ENCODE measurements around the gene GJC1.

Gene GJC1

DNA sequence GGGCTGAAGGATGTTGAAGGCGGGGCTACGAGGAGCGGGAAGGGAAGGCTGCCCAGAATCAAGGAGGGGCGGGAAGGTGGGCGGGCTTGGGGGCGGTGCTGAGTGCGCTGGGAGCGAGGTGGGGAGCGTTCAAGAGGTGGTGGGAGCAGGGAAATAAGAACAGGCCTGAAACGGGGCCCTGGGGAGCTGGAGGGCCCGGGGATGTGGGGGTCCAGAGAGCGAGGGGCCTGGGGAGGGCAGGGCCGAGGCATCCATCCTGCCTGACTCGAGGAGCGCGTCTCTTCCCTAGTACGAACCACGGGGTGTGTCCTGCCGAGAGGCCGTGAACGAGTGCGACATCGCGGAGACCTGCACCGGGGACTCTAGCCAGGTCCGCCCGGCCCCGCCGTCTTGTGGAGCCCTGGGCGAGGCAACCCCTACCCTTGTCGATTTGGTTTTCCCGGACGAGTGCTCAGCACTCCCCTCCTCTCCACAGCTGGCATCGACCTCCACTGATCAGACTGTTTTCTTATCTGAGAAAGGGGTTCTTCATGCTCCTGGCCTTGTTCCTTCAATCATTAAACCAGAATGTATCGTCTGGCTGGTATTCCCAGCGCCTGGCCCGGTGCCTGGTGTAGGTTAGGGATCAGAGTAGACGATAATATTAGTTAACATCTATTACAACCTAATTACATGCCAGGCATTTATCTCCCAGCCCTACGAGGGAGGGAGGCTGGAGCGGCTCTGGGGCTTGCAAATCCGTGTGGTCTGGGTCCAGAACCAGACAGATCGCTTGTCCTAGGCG is 54.1 kb downstream of the GJC1 start:
- no peak for DNase-seq

DNA sequence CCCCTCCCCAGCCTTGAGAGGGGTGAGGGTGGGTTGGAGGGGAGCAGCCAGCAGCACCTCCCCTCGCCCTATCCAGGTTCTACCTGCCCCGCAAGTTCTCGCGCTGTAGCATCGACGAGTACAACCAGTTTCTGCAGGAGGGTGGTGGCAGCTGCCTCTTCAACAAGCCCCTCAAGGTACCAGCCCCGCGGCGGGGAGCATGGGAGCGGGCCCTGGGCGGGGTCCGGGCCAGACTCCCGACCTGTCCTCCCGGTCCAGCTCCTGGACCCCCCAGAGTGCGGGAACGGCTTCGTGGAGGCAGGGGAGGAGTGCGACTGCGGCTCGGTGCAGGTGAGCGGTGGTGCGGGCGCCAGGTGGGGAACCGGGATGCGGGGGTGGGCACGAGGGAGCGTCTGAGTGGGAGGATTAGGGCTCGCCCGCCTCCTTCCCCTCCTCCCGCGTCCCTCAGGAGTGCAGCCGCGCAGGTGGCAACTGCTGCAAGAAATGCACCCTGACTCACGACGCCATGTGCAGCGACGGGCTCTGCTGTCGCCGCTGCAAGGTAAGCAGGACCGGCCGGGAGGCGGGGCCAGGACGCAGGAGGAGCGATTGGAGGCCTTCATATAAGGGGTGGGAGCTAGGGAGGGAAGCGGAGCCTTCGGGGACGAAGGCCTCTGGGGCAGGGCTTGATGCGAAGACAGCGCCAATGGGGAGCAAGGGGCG is 54.8 kb downstream of the GJC1 start:
- peak; percentile 99 for DNase-seq

DNA sequence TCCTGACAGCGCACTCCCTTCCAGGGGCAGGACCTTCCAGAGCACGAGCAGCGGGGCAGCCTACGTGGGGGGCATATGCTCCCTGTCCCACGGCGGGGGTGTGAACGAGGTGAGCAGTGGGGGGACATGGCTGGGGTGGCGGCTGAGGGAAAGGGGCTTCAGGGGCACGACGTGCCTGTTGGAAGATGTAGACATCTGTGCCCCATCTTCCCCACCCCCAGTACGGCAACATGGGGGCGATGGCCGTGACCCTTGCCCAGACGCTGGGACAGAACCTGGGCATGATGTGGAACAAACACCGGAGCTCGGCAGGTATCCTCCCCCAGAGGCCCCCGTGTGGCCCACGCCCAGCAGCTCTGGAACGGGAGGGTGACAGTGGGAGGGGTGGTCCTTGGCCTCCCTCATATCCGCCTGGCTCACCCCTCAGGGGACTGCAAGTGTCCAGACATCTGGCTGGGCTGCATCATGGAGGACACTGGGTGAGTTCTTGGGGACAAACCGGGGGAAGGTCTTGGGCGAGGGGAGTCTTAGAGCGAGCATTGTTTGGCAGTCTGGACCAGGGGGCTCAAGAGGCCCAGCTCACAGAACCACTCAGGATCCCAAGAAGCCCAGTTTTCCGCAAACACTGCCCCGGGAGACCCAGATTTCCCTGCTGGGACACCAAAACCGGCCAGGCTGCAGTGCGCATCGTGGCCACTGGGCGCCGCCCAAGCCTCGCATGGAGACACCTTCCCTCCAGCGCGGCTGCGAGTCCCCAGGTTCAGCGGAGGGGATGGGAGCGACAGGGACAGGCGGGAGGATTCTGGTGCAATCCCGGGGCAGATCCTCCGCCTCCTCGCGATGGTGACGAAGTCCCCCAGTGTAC is 55.6 kb downstream of the GJC1 start:
- peak; percentile 82 for DNase-seq

GRCh38 chr17:44773140-44773539 is 56.9 kb downstream of the GJC1 start:
- DNase-seq: no peak

DNA sequence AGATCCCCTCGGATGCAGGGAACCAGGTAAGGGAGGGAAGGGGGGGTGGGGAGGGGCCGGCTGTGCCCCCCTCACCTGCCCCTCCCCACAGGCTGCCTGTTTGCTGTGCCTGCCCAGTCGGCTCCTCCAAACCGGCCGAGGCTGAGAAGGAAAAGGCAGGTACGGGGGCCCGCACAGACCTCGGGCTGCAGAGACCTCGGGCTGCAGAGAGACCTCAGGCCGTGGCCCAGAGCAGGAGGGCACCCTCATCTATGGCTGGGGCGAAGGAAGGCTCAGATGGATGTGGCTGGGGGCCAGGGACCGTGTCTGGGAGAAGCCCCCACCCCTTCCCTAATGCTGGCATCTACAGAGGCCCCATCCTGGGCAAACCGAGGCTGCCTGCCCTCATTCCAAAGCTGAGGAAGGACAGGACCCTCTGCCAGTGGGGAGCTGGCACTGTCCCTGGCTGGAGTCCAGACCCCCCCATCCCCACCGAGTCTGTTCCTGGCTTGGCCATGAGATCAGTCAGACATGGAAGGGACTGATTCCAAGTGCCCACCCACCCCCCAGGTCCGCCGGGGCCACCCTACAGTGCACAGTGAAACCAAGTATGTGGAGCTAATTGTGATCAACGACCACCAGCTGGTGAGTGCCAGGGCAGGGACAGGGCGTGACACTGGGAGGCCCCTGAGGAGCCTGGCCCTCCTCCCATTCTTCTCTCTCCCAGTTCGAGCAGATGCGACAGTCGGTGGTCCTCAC is 57.6 kb downstream of the GJC1 start:
- DNase-seq: no peak

GRCh38 chr17:44770166-44770925 is 59.7 kb downstream of the GJC1 start:
- DNase-seq: no peak

GRCh38 chr17:44769647-44770084 is 60.4 kb downstream of the GJC1 start:
- no peak for DNase-seq

DNA sequence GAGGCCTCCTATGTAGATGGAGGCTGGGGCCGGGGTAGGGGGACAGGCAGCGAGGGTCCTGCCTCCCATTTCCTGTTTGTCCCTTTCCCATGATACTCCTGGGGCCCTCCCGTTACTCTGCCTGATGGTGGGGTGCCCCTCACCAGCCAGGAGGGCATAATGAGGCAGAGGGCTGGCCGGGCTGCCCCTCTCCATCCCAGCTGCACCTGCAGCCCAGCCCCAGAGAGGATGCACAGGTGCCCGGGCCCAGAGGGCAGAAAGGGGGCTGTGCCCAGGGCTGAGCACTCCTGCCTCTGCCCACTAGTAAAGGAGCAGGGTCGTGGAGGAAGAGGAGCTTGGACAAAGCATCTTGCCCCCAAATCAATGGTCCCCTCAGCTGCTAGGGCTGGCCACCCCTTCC is 60.9 kb downstream of the GJC1 start:
- no peak for DNase-seq

DNA sequence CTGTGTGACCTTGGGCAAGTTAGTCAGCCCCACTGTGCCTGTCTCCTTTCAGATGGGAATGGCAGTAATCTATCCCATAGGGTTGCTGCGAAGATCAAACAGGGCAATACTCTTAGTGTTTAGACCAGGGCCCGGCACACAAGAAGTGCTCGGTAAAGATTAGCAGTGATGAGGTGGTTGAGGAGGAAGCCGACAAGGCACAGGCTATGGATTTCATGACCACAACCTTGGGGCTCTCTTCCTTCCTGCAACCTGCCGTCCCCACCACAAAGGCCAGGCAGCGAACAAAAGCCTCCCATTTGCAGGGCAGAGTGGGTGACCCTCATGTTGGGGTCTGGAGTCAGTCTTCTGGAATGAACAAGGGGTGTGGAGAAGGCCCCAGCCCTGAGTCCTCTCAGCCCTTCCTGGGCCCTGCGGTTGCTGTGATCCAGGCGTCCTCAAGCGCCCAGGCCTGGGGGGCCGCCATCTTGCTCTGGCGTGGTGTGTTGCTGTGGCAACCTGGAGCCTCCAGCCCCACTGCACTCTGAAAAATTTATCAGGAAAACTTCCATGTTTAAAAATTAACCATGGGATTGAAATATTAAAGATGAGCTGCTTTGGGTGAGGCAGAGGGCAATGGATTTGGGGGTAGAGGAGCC is 61.5 kb downstream of the GJC1 start:
- DNase-seq: no peak

- no peak for DNase-seq
Measured at GRCh38 chr17:44767493-44767892, 62.6 kb downstream of the GJC1 start.

DNA sequence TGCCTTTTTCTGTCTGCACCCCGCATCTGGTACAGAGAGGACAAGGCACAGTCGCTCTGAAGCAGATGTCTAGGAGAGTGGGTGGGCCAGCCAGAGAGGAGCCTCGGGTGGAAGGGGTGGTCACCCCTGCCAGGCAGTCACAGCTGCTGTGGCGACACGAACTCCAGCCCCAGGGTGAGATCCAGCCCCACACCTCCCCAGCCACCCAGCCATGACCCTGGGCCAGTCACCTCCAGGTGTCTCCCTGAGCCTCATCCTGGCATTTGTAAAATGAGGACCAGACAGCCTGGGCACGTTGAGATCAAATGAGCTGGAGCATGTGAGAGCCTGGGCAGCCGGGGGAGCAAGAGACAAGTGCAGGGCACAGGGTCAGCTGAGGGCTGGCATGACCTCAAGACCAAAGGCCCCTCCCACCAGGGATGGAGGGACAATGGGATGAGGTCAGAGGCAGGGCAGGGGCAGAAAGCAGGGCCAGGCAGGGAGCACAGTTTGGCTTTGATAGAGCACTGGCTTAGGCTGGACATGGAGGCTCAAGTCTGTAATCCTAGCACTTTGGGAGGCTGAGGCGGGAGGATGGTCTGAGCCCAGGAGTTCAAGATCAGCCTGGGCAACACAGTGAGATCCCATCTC is 63.6 kb downstream of the GJC1 start:
- DNase-seq: no peak

- DNase-seq: no peak
Measured at GRCh38 chr17:44765965-44766364, 64.1 kb downstream of the GJC1 start.

DNA sequence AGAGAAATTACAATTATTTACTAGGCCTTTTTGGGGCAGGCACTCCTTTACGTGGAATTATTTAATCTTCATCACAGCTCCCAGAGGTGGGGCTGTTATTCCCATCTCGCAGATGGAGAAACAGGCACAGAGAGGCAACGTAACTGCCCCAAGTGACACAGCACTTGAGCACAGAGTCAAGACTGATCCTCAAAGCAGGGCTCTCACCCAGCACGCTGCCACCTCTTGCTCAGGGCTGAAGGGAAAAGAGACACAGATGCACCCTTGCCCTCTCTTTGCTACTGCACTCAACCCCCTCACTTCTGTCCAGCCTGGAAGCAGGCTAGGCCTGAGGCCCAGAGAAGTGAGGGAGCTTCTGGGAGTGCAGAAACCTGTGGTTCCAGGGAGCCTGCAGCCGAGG is 66.9 kb downstream of the GJC1 start:
- no peak for DNase-seq

GRCh38 chr17:44761932-44762810 is 67.9 kb downstream of the GJC1 start:
- DNase-seq: no peak

DNA sequence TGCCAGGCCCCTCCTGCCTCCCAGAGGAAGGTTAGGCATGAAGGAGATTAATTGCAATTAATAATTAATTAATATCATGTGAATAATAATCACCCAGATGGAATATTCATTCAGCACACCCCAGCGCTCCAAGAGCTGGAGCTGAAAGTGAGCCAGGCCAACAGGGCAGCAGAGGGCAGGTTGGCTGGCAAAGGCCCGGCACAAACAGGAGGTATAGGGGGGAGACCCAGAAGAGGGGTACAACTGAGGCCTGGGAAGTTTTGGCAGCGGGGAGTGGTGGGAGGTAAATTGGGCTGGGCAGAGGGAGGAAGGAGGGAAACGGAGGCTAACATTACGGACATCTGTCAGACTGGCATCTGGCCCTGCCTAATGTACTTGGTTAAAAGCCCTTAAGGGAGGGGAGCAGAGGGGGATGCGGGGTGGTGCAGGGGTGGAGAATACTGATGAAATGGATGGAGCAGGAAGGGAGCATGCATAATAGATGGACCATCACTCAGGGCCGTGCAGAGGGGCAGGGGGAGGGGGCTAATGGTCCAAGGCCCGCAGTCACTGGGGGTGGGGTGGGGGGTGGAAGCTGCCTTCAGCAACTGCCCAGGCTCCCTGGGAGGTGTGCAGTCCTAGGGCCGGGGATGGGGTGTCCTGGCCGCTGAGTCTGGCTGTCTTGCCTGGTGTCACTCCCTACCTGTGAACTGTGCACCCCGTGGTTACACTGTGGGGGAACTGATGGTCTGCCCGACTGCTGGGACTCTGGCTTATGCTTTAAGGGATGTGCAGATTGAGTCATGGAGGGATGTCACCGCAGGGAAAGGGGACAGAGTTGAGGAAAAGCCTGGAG is 69.4 kb downstream of the GJC1 start:
- no peak for DNase-seq

DNA sequence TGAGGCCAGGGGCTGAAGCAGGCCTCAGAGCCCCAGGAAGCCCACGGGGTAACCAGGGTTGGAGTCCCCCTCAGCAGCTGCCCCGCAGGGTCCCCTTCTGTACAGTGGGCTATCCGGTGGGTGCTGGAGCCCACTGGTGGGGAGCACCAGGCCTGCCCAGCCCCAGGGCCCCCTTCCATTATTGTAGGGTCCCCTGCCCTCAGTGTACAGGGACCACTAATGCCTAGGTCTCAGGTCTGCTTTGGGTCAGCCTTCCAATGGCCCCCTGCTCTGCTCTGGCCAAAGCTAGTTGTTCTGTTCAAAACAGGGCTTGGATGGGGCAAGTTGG is 70.2 kb downstream of the GJC1 start:
- DNase-seq: no peak

DNA sequence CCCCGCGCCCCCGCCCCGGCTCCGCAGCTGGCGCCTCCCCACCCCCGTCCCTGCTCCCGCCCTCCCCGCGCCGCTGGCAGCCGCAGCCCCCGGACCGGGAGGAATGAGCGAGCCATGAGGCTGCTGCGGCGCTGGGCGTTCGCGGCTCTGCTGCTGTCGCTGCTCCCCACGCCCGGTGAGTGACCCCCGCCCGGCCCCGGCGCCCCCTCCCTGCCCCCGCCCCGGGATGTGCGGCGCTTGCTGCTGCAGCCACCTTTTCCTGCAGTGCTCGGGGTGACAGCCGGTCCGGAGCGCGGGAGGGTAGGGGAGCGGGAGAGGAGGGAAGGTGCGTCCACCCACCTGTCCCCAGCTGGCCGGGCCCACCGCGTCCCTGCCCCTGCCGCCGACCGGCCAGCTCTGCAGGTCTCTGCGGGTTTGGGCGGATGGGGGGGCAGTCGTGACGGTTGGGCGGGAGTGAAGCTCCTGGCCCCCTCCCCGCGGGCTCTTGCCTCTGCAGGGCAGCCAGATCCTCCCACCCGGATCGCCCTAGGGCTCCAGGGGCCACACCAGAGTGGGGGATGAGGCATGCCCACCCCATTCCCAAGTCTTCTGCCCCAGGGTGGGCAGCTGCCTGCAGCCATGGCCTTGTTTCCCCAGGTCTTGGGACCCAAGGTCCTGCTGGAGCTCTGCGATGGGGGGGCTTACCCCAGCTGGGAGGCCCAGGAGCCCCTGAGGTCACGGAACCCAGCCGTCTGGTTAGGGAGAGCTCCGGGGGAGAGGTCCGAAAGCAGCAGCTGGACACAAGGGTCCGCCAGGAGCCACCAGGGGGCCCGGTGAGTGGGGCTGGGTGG is 70.8 kb downstream of the GJC1 start:
- no peak for DNase-seq

DNA sequence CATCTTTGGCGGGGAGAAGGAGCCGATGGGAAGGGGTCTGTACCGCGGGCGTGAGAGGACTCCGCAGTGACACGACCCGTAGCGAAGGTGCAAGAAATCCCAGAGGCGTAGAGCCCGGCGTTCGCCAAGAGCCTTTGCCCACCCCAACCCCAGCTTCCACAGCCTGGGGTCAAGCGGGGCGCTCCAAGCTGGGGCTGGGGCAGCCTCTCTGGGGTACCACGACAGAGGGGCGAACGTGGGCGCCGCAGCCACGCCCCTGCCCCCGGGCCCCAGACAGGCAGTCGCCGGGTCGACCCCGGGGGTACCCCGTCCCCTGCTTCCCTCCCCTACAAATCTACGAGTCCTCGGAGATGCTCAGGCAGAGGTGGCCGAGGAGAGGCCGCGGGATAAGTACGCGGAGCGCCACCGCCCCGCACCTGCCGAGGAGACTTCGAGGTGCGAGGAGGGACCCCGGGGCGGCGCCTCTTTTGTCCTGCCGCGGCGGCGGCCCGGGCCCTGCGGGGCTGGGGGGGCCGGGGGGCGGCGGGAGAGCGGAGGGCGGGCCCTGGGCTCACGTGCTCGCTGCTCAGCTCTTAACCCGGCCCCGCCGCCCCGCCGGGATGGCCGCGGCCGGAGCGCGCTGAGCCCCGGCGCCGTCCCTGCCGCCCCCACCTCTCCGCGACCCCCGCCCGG is 71.5 kb downstream of the GJC1 start, which contains the start of gene ADAM11:
Gene ADAM11, plus strand, starts transcription at position 575 of the 672 bp plus-strand sequence. CDS start 212 bp downstream, outside the sequence.
- no peak for DNase-seq
